Thyroid gland (tissue), 4 donors: Measurements from ENCODE around the gene RAB36. TPM values are rescaled to one million over a fixed set of nuclear protein-coding genes. Genes with fewer than 3 reads are reported as not detected.

Source experiments
- DNase-seq, 2 donors: peaks; one replicate each; pipeline ENCODE4 v3.0.0-alpha.2; 2019
- H3K27ac ChIP-seq, 3 donors: fragments of 200-600 bp; sonication (generic); 1 replicate in 2 of 3; 2 replicates in 1 of 3; pipeline ENCODE4 v1.5.1; 2016 to 2019; ENCODE audit warnings: mild to moderate bottlenecking in 1 of 3, moderate library complexity in 1 of 3
- H3K27me3 ChIP-seq: fragments of 200-600 bp; sonication (generic); one replicate; pipeline ENCODE4 v1.5.1; 2019
- H3K36me3 ChIP-seq, 2 donors: fragments of 200-600 bp; sonication (generic); one replicate each; pipeline ENCODE4 v1.5.1; 2016 to 2019
- H3K4me1 ChIP-seq, 2 donors: fragments of 200-600 bp; sonication (generic); one replicate each; pipeline ENCODE4 v1.5.1; 2017 to 2019
- H3K4me3 ChIP-seq, 3 donors: fragments of 200-600 bp; sonication (generic); replicated peaks in 1 of 3; 1 replicate in 2 of 3; 2 replicates in 1 of 3; pipeline ENCODE4 v1.5.1; 2016; ENCODE audit warnings: mild to moderate bottlenecking in 1 of 3
- H3K9me3 ChIP-seq: fragments of 200-600 bp; sonication (generic); one replicate; pipeline ENCODE4 v1.5.1; 2017
- CTCF ChIP-seq, 6 experiments: fragments of 200-600 bp in 3 of 6; fragments of 450-650 bp in 3 of 6; sonication (generic) in 3 of 6; IDR thresholded peaks; one replicate each; pipeline ENCODE4 v1.5.1; 2016 to 2019; ENCODE audit warnings: antibody characterized with exemption in 6 of 6, mild to moderate bottlenecking in 2 of 6, inconsistent platforms in 1 of 6, moderate library complexity in 1 of 6
- POLR2A ChIP-seq, 2 donors: fragments of 450-650 bp; IDR thresholded peaks; one replicate each; pipeline ENCODE4 v1.6.1; 2017; ENCODE audit warnings: antibody characterized with exemption in 2 of 2, mild to moderate bottlenecking in 2 of 2, moderate library complexity in 1 of 2
- WGBS, 2 donors: methylation state at CpG; one replicate each; pipeline ENCODE4 v1.1.5; 2017; 5-methylcytosine and 5-hydroxymethylcytosine counted together
- intact Hi-C: fragments of 100-400 bp; cut with DNase I; formaldehyde crosslinking; loops from one replicate; pipeline ENCODE4 v1.15.1; 2023
- total RNA-seq, 4 donors: library from RNA; depleted of rRNA; stranded (reverse); fragments of >200 nt; gene quantifications; one replicate each; pipeline ENCODE4 v1.2.3, GENCODE V29; 2016

The RAB36 gene, protein sequence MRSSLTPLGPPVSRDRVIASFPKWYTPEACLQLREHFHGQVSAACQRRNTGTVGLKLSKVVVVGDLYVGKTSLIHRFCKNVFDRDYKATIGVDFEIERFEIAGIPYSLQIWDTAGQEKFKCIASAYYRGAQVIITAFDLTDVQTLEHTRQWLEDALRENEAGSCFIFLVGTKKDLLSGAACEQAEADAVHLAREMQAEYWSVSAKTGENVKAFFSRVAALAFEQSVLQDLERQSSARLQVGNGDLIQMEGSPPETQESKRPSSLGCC
- 10 to 100 TPM; 10.9 to 33.4 (median 27.8) TPM for total RNA-seq

- H3K27ac ChIP-seq, result peak within 1 kb of the TSS; percentile 80 to 93 (median 93)
- peaks cover 41 to 70% of the 10 kb centered on the region in 2 donors for H3K4me1 ChIP-seq
- no peaks in the 10 kb centered on the region for H3K27me3 ChIP-seq
- no peaks in the 10 kb centered on the region for H3K36me3 ChIP-seq
- no peak for TF ChIP-seq CTCF (IDR thresholded peaks at IDR 0.05)
- peak; percentile 42 to 81 for TF ChIP-seq POLR2A (IDR thresholded peaks at IDR 0.05)
- H3K9me3 ChIP-seq, result no peaks in the 10 kb centered on the region
- 9 to 31% methylated on average over 6 to 32 of the region's 62 CpGs for WGBS, 2 donors
- peak within 1 kb of the TSS in 2 of 3 donors; percentile 10 to 44 for H3K4me3 ChIP-seq
- DNase-seq, result peak; percentile 100
- intact Hi-C loops, result no loop called here
These were observed at the start of gene RAB36 for GRCh38 chr22:23144932-23145877. TSS of gene RAB36 (plus strand) at chr22:23145477. CDS start at chr22:23146617, 1,140 bp downstream.

DNA sequence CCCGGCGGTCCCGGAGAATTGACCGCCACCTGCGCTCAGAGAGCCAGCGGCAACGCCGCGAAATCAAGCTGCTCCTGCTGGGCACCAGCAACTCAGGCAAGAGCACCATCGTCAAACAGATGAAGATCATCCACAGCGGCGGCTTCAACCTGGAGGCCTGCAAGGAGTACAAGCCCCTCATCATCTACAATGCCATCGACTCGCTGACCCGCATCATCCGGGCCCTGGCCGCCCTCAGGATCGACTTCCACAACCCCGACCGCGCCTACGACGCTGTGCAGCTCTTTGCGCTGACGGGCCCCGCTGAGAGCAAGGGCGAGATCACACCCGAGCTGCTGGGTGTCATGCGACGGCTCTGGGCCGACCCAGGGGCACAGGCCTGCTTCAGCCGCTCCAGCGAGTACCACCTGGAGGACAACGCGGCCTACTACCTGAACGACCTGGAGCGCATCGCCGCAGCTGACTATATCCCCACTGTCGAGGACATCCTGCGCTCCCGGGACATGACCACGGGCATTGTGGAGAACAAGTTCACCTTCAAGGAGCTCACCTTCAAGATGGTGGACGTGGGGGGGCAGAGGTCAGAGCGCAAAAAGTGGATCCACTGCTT is 49.4 kb upstream of the RAB36 start:
- no peaks in the 10 kb centered on the region for H3K27me3 ChIP-seq
- no peaks in the 10 kb centered on the region for H3K36me3 ChIP-seq
- TF ChIP-seq CTCF (IDR thresholded peaks at IDR 0.05) (no peak), POLR2A (IDR thresholded peaks at IDR 0.05) (no peak)
- H3K4me1 ChIP-seq, result peaks cover 22 to 31% of the 10 kb centered on the region in 2 donors
- no peak overlapping the region for H3K4me3 ChIP-seq
- 98 to 100% methylated on average over 3 to 44 of the region's 45 CpGs for WGBS, 2 donors
- intact Hi-C loops, result no loop called here
- DNase-seq, result no peak
- H3K9me3 ChIP-seq, result no peaks in the 10 kb centered on the region
- H3K27ac ChIP-seq, result no peak overlapping the region

GRCh38 chr22:23097412-23098229 is 47.7 kb upstream of the RAB36 start:
- TF ChIP-seq CTCF (IDR thresholded peaks at IDR 0.05), result no peak
- no peak for TF ChIP-seq POLR2A (IDR thresholded peaks at IDR 0.05)
- Histone ChIP-seq H3K4me1 (peaks cover 22 to 33% of the 10 kb centered on the region in 2 donors), H3K4me3 (no peak overlapping the region), H3K36me3 (no peaks in the 10 kb centered on the region), H3K9me3 (no peaks in the 10 kb centered on the region), H3K27ac (peak overlapping the region; percentile 80 to 90 (median 89)), H3K27me3 (no peaks in the 10 kb centered on the region)
- intact Hi-C loops, result no loop called here
- 94% methylated on average over 11 to 13 of the region's 16 CpGs for WGBS, 2 donors
- no peak for DNase-seq

DNA sequence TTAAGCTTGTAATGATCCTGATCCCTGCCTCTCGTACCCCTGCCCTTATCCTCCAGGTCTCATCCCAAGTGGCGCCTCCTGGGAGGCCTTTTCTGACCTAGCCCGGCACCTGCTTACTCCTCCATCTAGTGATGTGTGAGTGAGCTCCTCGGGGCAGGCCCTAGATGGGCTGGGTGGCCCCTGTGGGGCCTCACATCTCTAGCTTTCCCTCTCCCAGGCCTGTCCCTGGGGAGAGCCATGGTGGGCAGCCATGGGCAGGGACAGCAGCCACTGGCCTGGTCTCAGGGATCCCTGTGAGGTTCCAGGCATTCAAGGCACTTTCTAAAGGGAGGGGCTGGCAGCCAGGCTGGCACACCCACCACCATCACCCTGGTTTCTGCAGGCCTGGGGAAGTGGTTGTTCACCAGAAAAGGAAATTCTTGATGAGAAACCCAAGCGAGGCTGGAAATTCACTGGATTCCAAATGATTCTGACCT is 47.0 kb upstream of the RAB36 start:
- no peaks in the 10 kb centered on the region for H3K27me3 ChIP-seq
- H3K4me1 ChIP-seq, result peaks cover 22 to 36% of the 10 kb centered on the region in 2 donors
- WGBS, 2 donors, result 73 to 74% methylated on average over 5 of the region's 5 CpGs
- peak overlapping the region; percentile 80 to 90 (median 89) for H3K27ac ChIP-seq
- TF ChIP-seq CTCF (IDR thresholded peaks at IDR 0.05), result no peak
- TF ChIP-seq POLR2A (IDR thresholded peaks at IDR 0.05), result no peak
- no peaks in the 10 kb centered on the region for H3K9me3 ChIP-seq
- H3K36me3 ChIP-seq, result no peaks in the 10 kb centered on the region
- intact Hi-C loops, result no loop called here
- H3K4me3 ChIP-seq, result no peak overlapping the region
- no peak for DNase-seq
